Esophagus muscularis mucosa (tissue), 4 donors: ENCODE measurements around the gene ATP10B. TPM values are rescaled to one million over a fixed set of nuclear protein-coding genes. Genes with fewer than 3 reads are reported as not detected.

Experiments
- DNase-seq: peaks from one replicate; pipeline ENCODE4 v3.0.0-alpha.2; 2017; ENCODE audit errors: extremely low spot score
- H3K27ac ChIP-seq, 4 donors: fragments of 200-600 bp; sonication (generic); replicated peaks in 1 of 4; 1 replicate in 3 of 4; 2 replicates in 1 of 4; pipeline ENCODE4 v1.5.1; 2016 to 2019; ENCODE audit warnings: mild to moderate bottlenecking in 1 of 4
- H3K27me3 ChIP-seq, 4 donors: fragments of 200-600 bp; sonication (generic); one replicate each; pipeline versions ENCODE4 v1.5.1 to v1.6.0; 2016 to 2019
- H3K36me3 ChIP-seq, 4 donors: fragments of 200-600 bp; sonication (generic); one replicate each; pipeline ENCODE4 v1.5.1; 2016 to 2019
- H3K4me1 ChIP-seq, 4 donors: fragments of 200-600 bp; sonication (generic); one replicate each; pipeline ENCODE4 v1.5.1; 2016 to 2019
- H3K4me3 ChIP-seq, 4 donors: fragments of 200-600 bp; sonication (generic); 1 replicate in 2 of 4; 2 replicates in 2 of 4; pipeline ENCODE4 v1.5.1; 2016 to 2019; ENCODE audit warnings: mild to moderate bottlenecking in 4 of 4, moderate library complexity in 1 of 4
- H3K9me3 ChIP-seq, 4 donors: fragments of 200-600 bp; sonication (generic); 1 replicate in 3 of 4; 2 replicates in 1 of 4; pipeline ENCODE4 v1.5.1; 2016 to 2019
- CTCF ChIP-seq, 3 experiments: fragments of 200-600 bp in 2 of 3; fragments of 450-650 bp in 1 of 3; sonication (generic) in 2 of 3; IDR thresholded peaks; one replicate each; pipeline ENCODE4 v1.5.1; 2017 to 2019; ENCODE audit warnings: antibody characterized with exemption in 3 of 3, mild to moderate bottlenecking in 2 of 3, moderate library complexity in 1 of 3
- EP300 ChIP-seq: sonication (generic); formaldehyde crosslinking; IDR thresholded peaks from one replicate; pipeline ENCODE4 v1.6.1; 2017; ENCODE audit warnings: antibody characterized with exemption
- POLR2A ChIP-seq: fragments of 450-650 bp; IDR thresholded peaks from one replicate; pipeline ENCODE4 v1.6.1; 2017; ENCODE audit warnings: antibody characterized with exemption, moderate library complexity, mild to moderate bottlenecking, low read depth
- POLR2AphosphoS5 ChIP-seq, 2 donors: sonication (generic); formaldehyde crosslinking; IDR thresholded peaks; one replicate each; pipeline ENCODE4 v1.6.1; 2017; ENCODE audit warnings: antibody characterized with exemption in 2 of 2
- WGBS: methylation state at CpG from one replicate; pipeline ENCODE4 v1.1.5; 2018; 5-methylcytosine and 5-hydroxymethylcytosine counted together
- intact Hi-C: fragments of 100-400 bp; cut with DNase I; formaldehyde crosslinking; loops from one replicate; pipeline ENCODE4 v1.15.1; 2023
- total RNA-seq, 4 donors: library from RNA; depleted of rRNA; stranded (reverse); fragments of >200 nt; gene quantifications; one replicate each; pipeline versions ENCODE4 v1.1.0 to v1.2.1, GENCODE V29; 2016

The ATP10B gene
- total RNA-seq, 4 donors from 2014 or later = 0.42 to 1.1 (median 0.79) TPM

- Histone ChIP-seq H3K9me3 (peaks cover 0 to 4% (median 0%) of the 10 kb centered on the region in 4 donors), H3K4me3 (no peak overlapping the region), H3K4me1 (no peaks in the 10 kb centered on the region), H3K27ac (no peak overlapping the region), H3K27me3 (peaks cover 0 to 14% (median 0%) of the 10 kb centered on the region in 4 donors), H3K36me3 (no peaks in the 10 kb centered on the region)
- DNase-seq = no peak
- WGBS = 82% methylated on average over 4 of the region's 4 CpGs
- intact Hi-C loops = no loop called here
- TF ChIP-seq POLR2A = no peak
- no peak for TF ChIP-seq POLR2AphosphoS5 (IDR thresholded peaks at IDR 0.05)
- TF ChIP-seq CTCF (IDR thresholded peaks at IDR 0.05) = no peak
- TF ChIP-seq EP300 = no peak
Measured at GRCh38 chr5:160635663-160636062, 216.3 kb downstream of the ATP10B start.

- TF ChIP-seq CTCF (IDR thresholded peaks at IDR 0.05) = no peak
- TF ChIP-seq EP300 = no peak
- TF ChIP-seq POLR2A = no peak
- no peak for TF ChIP-seq POLR2AphosphoS5 (IDR thresholded peaks at IDR 0.05)
- intact Hi-C loops = no loop called here
- peaks cover 0 to 14% (median 0%) of the 10 kb centered on the region in 4 donors for H3K27me3 ChIP-seq
- H3K4me1 ChIP-seq = no peaks in the 10 kb centered on the region
- H3K27ac ChIP-seq = no peak overlapping the region
- H3K36me3 ChIP-seq = no peaks in the 10 kb centered on the region
- H3K9me3 ChIP-seq = peaks cover 0 to 4% (median 0%) of the 10 kb centered on the region in 4 donors
- H3K4me3 ChIP-seq = no peak overlapping the region
- no peak for DNase-seq
- 68% methylated on average over 4 of the region's 4 CpGs for WGBS
Measured at GRCh38 chr5:160635046-160635445, 217.0 kb downstream of the ATP10B start.

- Histone ChIP-seq H3K4me1 (no peaks in the 10 kb centered on the region), H3K27me3 (peaks cover 0 to 4% (median 0%) of the 10 kb centered on the region in 4 donors), H3K9me3 (peaks cover 0 to 4% (median 0%) of the 10 kb centered on the region in 4 donors), H3K27ac (no peak overlapping the region), H3K4me3 (no peak overlapping the region), H3K36me3 (no peaks in the 10 kb centered on the region)
- TF ChIP-seq EP300 (no peak), POLR2A (no peak), POLR2AphosphoS5 (IDR thresholded peaks at IDR 0.05) (no peak), CTCF (IDR thresholded peaks at IDR 0.05) (no peak)
- WGBS = 55% methylated on average over 2 of the region's 2 CpGs
- intact Hi-C loops = no loop called here
- no peak for DNase-seq
Measured at GRCh38 chr5:160629003-160629402, 223.0 kb downstream of the ATP10B start.

GRCh38 chr5:160628619-160628968, 223.4 kb downstream of the ATP10B start:
- peaks cover 0 to 4% (median 0%) of the 10 kb centered on the region in 4 donors for H3K9me3 ChIP-seq
- peaks cover 0 to 4% (median 0%) of the 10 kb centered on the region in 4 donors for H3K27me3 ChIP-seq
- H3K4me1 ChIP-seq = no peaks in the 10 kb centered on the region
- TF ChIP-seq POLR2A (no peak), CTCF (IDR thresholded peaks at IDR 0.05) (no peak), EP300 (no peak), POLR2AphosphoS5 (IDR thresholded peaks at IDR 0.05) (no peak)
- H3K27ac ChIP-seq = no peak overlapping the region
- no peak for DNase-seq
- H3K4me3 ChIP-seq = no peak overlapping the region
- intact Hi-C loops = no loop called here
- 56% methylated on average over 1 of the region's 1 CpG for WGBS
- H3K36me3 ChIP-seq = no peaks in the 10 kb centered on the region

GRCh38 chr5:160627921-160628618, 223.9 kb downstream of the ATP10B start:
- peaks cover 0 to 4% (median 0%) of the 10 kb centered on the region in 4 donors for H3K9me3 ChIP-seq
- H3K36me3 ChIP-seq = no peaks in the 10 kb centered on the region
- TF ChIP-seq POLR2A (no peak), POLR2AphosphoS5 (IDR thresholded peaks at IDR 0.05) (no peak), EP300 (no peak), CTCF (IDR thresholded peaks at IDR 0.05) (no peak)
- H3K4me3 ChIP-seq = no peak overlapping the region
- H3K4me1 ChIP-seq = no peaks in the 10 kb centered on the region
- DNase-seq = no peak
- intact Hi-C loops = no loop called here
- H3K27ac ChIP-seq = no peak overlapping the region
- WGBS = 67% methylated on average over 5 of the region's 5 CpGs
- peaks cover 0 to 4% (median 0%) of the 10 kb centered on the region in 4 donors for H3K27me3 ChIP-seq
